Measurements from ENCODE around the gene ARTN.

The ARTN gene

GRCh38 chr1:43973981-43974442 lies 40.4 kb downstream of the ARTN start:
- DNase-seq, result no peak

- peak; percentile 97 for DNase-seq
These were observed 41.0 kb downstream of the ARTN start, which contains the start of gene ATP6V0B for GRCh38 chr1:43974443-43975248. TSS of gene ATP6V0B (plus strand) at chr1:43974960. CDS start at chr1:43975041, 81 bp downstream.

- peak; percentile 72 for DNase-seq
These were observed 41.8 kb downstream of the ARTN start for GRCh38 chr1:43975249-43975961.

- DNase-seq, result no peak
These were observed 42.4 kb downstream of the ARTN start for GRCh38 chr1:43976045-43976444.

GRCh38 chr1:43976890-43977289 lies 43.3 kb downstream of the ARTN start:
- no peak for DNase-seq

- no peak for DNase-seq
These were observed 44.0 kb downstream of the ARTN start for GRCh38 chr1:43977376-43978263.

- DNase-seq, result no peak
These were observed 44.6 kb downstream of the ARTN start for GRCh38 chr1:43978264-43978550.

GRCh38 chr1:43978551-43979260 lies 45.1 kb downstream of the ARTN start, which contains the start of gene B4GALT2:
TSS of gene B4GALT2 (plus strand) at chr1:43979210. CDS start at chr1:43981161, 1,951 bp downstream.
- DNase-seq, result peak; percentile 60

GRCh38 chr1:43979261-43979527 lies 45.6 kb downstream of the ARTN start:
- DNase-seq, result no peak

- peak; percentile 80 for DNase-seq
These were observed 46.1 kb downstream of the ARTN start for GRCh38 chr1:43979528-43980254.

- DNase-seq, result no peak
These were observed 46.9 kb downstream of the ARTN start for GRCh38 chr1:43980255-43981134.

GRCh38 chr1:43981135-43981491 lies 47.5 kb downstream of the ARTN start:
- no peak for DNase-seq

GRCh38 chr1:43981636-43982035 lies 48.0 kb downstream of the ARTN start:
- no peak for DNase-seq

- no peak for DNase-seq
These were observed 48.6 kb downstream of the ARTN start for GRCh38 chr1:43982241-43982640.

- no peak for DNase-seq
These were observed 49.2 kb downstream of the ARTN start for GRCh38 chr1:43982808-43983207.

- no peak for DNase-seq
These were observed 49.8 kb downstream of the ARTN start for GRCh38 chr1:43983253-43983899.

GRCh38 chr1:43984855-43985254 lies 51.3 kb downstream of the ARTN start:
- no peak for DNase-seq

- DNase-seq, result no peak
These were observed 52.5 kb downstream of the ARTN start for GRCh38 chr1:43985984-43986595.

GRCh38 chr1:43986712-43987111 lies 53.1 kb downstream of the ARTN start:
- no peak for DNase-seq

All from femur (tissue), 1 donor.